Measurements from ENCODE around the gene TMUB1.

The TMUB1 gene

DNA sequence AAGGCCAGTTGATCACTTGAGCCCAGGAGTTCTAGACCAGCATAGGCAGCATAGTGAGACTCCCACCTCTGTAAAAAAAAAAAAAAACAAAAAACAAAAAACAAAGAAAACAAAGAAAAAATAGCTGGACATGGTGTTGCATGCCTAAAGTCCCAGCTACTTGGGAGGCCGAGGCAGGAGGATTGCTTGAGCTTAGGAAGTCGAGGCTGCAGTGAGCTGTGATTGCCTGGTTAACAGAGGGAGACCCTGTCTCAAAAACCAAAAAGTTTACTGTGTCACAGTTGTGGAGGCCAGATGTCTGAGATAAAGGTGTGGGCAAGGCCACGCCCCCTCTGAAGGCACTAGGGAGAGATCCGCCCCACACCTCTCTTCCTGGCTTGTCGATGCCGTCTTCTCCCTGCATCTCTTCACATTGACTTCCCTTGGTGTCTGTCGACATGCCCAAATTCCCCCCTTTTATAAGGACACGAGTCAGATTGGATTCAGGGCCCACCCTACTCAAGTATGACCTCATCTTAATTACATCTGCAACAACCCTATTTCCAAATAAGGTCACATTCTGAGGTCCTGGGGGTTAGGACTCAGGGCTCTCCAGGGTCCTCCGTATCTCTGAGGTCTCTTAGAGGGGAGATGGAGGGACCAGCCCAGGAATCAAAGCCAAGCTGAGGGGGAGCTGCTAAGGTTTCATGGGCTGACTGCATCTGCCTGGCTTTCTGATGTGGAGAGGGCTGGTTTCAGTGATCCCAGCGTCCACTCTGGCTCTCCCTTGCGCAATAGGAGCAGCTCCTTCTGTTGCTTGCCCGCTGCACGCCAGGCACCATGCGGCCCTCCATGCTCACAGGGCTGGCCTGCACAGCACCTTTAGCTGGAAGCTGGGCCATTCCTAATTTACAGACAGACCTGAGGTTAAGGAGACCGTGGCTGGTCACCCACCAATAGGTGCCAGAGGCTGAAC is 26.1 kb upstream of the TMUB1 start:
- Histone ChIP-seq H3K4me3 (ENCODE audit: low read depth, low read length, poor library complexity, severe bottlenecking) (no peak overlapping the region), H3K9me3 (ENCODE audit: low read length) (no peaks in the 10 kb centered on the region), H3K27me3 (ENCODE audit: insufficient read depth, low read length) (peaks cover 9% of the 10 kb centered on the region; the same call in 1 of the 2 replicates), H3K79me2 (ENCODE audit: insufficient read depth, low read length) (no peaks in the 10 kb centered on the region), H3K4me1 (ENCODE audit: insufficient read depth, low read length, severe bottlenecking) (no peaks in the 10 kb centered on the region), H3K4me2 (ENCODE audit: low read length) (no peak overlapping the region), H3K27ac (ENCODE audit: low read depth, low read length, poor library complexity, severe bottlenecking) (no peak overlapping the region), H3K9me2 (ENCODE audit: low read depth, low read length) (no peaks in the 10 kb centered on the region), H2AFZ (ENCODE audit: low read length) (no peak overlapping the region), H3K36me3 (ENCODE audit: insufficient read depth, low read length) (no peaks in the 10 kb centered on the region), H3F3A (ENCODE audit: insufficient read depth, low read length) (no peaks in the 10 kb centered on the region), H4K20me1 (ENCODE audit: insufficient read depth, low read length) (no peaks in the 10 kb centered on the region), H3K9ac (ENCODE audit: low read length) (no peak overlapping the region)
- no peak for TF ChIP-seq EZH2 (IDR thresholded peaks at IDR 0.05; ENCODE audit: borderline replicate concordance, low read length)
- TF ChIP-seq, protein P1, sequence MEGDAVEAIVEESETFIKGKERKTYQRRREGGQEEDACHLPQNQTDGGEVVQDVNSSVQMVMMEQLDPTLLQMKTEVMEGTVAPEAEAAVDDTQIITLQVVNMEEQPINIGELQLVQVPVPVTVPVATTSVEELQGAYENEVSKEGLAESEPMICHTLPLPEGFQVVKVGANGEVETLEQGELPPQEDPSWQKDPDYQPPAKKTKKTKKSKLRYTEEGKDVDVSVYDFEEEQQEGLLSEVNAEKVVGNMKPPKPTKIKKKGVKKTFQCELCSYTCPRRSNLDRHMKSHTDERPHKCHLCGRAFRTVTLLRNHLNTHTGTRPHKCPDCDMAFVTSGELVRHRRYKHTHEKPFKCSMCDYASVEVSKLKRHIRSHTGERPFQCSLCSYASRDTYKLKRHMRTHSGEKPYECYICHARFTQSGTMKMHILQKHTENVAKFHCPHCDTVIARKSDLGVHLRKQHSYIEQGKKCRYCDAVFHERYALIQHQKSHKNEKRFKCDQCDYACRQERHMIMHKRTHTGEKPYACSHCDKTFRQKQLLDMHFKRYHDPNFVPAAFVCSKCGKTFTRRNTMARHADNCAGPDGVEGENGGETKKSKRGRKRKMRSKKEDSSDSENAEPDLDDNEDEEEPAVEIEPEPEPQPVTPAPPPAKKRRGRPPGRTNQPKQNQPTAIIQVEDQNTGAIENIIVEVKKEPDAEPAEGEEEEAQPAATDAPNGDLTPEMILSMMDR (IDR thresholded peaks at IDR 0.05; ENCODE audit: low read length), result no peak

- H3K79me2 ChIP-seq (ENCODE audit: insufficient read depth, low read length), result no peaks in the 10 kb centered on the region
Observed at GRCh38 chr7:151107882-151108281, 24.6 kb upstream of the TMUB1 start.

GRCh38 chr7:151104411-151105235 is 21.3 kb upstream of the TMUB1 start:
- no peak overlapping the region for H3K4me2 ChIP-seq (ENCODE audit: low read length)
- no peaks in the 10 kb centered on the region for H3K9me3 ChIP-seq (ENCODE audit: low read length)
- H3K27me3 ChIP-seq (ENCODE audit: insufficient read depth, low read length), result peaks cover 15% of the 10 kb centered on the region; the same call in 1 of the 2 replicates
- H3K9me2 ChIP-seq (ENCODE audit: low read depth, low read length), result no peaks in the 10 kb centered on the region
- no peaks in the 10 kb centered on the region for H3F3A ChIP-seq (ENCODE audit: insufficient read depth, low read length)
- no peak overlapping the region for H3K4me3 ChIP-seq (ENCODE audit: low read depth, low read length, poor library complexity, severe bottlenecking)
- H2AFZ ChIP-seq (ENCODE audit: low read length), result no peak overlapping the region
- no peaks in the 10 kb centered on the region for H4K20me1 ChIP-seq (ENCODE audit: insufficient read depth, low read length)
- H3K9ac ChIP-seq (ENCODE audit: low read length), result no peak overlapping the region
- no peak overlapping the region for H3K27ac ChIP-seq (ENCODE audit: low read depth, low read length, poor library complexity, severe bottlenecking)
- TF ChIP-seq EZH2 (IDR thresholded peaks at IDR 0.05; ENCODE audit: borderline replicate concordance, low read length), result no peak
- TF ChIP-seq, protein P1 (IDR thresholded peaks at IDR 0.05; ENCODE audit: low read length), result no peak
- H3K4me1 ChIP-seq (ENCODE audit: insufficient read depth, low read length, severe bottlenecking), result no peaks in the 10 kb centered on the region
- H3K79me2 ChIP-seq (ENCODE audit: insufficient read depth, low read length), result no peaks in the 10 kb centered on the region
- H3K36me3 ChIP-seq (ENCODE audit: insufficient read depth, low read length), result no peaks in the 10 kb centered on the region

More at GRCh38 chr7:151107882-151108281, 24.6 kb upstream of the TMUB1 start:
- no peaks in the 10 kb centered on the region for H4K20me1 ChIP-seq (ENCODE audit: insufficient read depth, low read length)
- H3K4me3 ChIP-seq (ENCODE audit: low read depth, low read length, poor library complexity, severe bottlenecking), result no peak overlapping the region
- H3K9ac ChIP-seq (ENCODE audit: low read length), result no peak overlapping the region
- H2AFZ ChIP-seq (ENCODE audit: low read length), result no peak overlapping the region
- no peak overlapping the region for H3K27ac ChIP-seq (ENCODE audit: low read depth, low read length, poor library complexity, severe bottlenecking)
- no peaks in the 10 kb centered on the region for H3F3A ChIP-seq (ENCODE audit: insufficient read depth, low read length)
- H3K36me3 ChIP-seq (ENCODE audit: insufficient read depth, low read length), result no peaks in the 10 kb centered on the region
- H3K9me2 ChIP-seq (ENCODE audit: low read depth, low read length), result no peaks in the 10 kb centered on the region
- H3K4me1 ChIP-seq (ENCODE audit: insufficient read depth, low read length, severe bottlenecking), result no peaks in the 10 kb centered on the region
- no peak overlapping the region for H3K4me2 ChIP-seq (ENCODE audit: low read length)
- no peaks in the 10 kb centered on the region for H3K9me3 ChIP-seq (ENCODE audit: low read length)
- peaks cover 16% of the 10 kb centered on the region; the same call in 1 of the 2 replicates for H3K27me3 ChIP-seq (ENCODE audit: insufficient read depth, low read length)
- TF ChIP-seq EZH2 (IDR thresholded peaks at IDR 0.05; ENCODE audit: borderline replicate concordance, low read length), result no peak
- TF ChIP-seq, protein P1 (IDR thresholded peaks at IDR 0.05; ENCODE audit: low read length), result no peak
